Tibial nerve (tissue), 4 donors: ENCODE data around the gene CNTN5.

ENCODE experiments used
- CTCF ChIP-seq, 5 experiments: fragments of 200-600 bp in 3 of 5; fragments of 450-650 bp in 2 of 5; sonication (generic) in 3 of 5; IDR thresholded peaks; one replicate each; pipeline ENCODE4 v1.5.1; 2016 to 2019; ENCODE audit warnings: antibody characterized with exemption in 5 of 5, mild to moderate bottlenecking in 3 of 5, moderate library complexity in 2 of 5
- EP300 ChIP-seq, 2 donors: sonication (generic); formaldehyde crosslinking; IDR thresholded peaks; one replicate each; pipeline ENCODE4 v1.6.1; 2017; ENCODE audit warnings: antibody characterized with exemption in 2 of 2, mild to moderate bottlenecking in 1 of 2
- POLR2A ChIP-seq, 2 donors: fragments of 450-650 bp; IDR thresholded peaks; one replicate each; pipeline ENCODE4 v1.6.1; 2017; ENCODE audit warnings: antibody characterized with exemption in 2 of 2, mild to moderate bottlenecking in 2 of 2, moderate library complexity in 2 of 2

- TF ChIP-seq EP300 (IDR thresholded peaks at IDR 0.05) (no peak), CTCF (IDR thresholded peaks at IDR 0.05) (peak in 4 of 5 experiments; percentile 29 to 45 (median 40)), POLR2A (IDR thresholded peaks at IDR 0.05) (no peak)
Measured at GRCh38 chr11:99739464-99740089, 718.8 kb downstream of the CNTN5 start.
